ENCODE measurements around the gene CSMD2. TPM values are rescaled to one million over a fixed set of nuclear protein-coding genes. Genes with fewer than 3 reads are reported as not detected.
A peak's percentile ranks its signal among the peaks of the same experiment; 100 is the strongest.

The CSMD2 gene
- total and polyA plus RNA-seq, 12 donors: 0.35 to 5.1 (median 1.5) TPM

- Histone ChIP-seq H3K27me3 (no peaks in the 10 kb centered on the region), H3K9me3 (replicated peaks in 1 of 3) (no peaks in the 10 kb centered on the region), H3K4me3 (no peak overlapping the region), H3K36me3 (replicated peaks in 1 of 2) (no peaks in the 10 kb centered on the region), H3K4me1 (replicated peaks in 1 of 2) (peaks cover 0 to 5% of the 10 kb centered on the region in 2 donors), H3K27ac (no peak overlapping the region)
- no peak for TF ChIP-seq POLR2A (IDR thresholded peaks at IDR 0.05)
- no peak for TF ChIP-seq CTCF (IDR thresholded peaks at IDR 0.05)
- no peak for DNase-seq
- intact Hi-C loops (cut with DNase I): no loop called here
Measured at GRCh38 chr1:33928251-33928650, 236.8 kb downstream of the CSMD2 start.

- Histone ChIP-seq H3K4me3 (no peak overlapping the region), H3K27ac (no peak overlapping the region), H3K4me1 (replicated peaks in 1 of 2) (peaks cover 0 to 5% of the 10 kb centered on the region in 2 donors), H3K36me3 (replicated peaks in 1 of 2) (no peaks in the 10 kb centered on the region), H3K27me3 (no peaks in the 10 kb centered on the region), H3K9me3 (replicated peaks in 1 of 3) (no peaks in the 10 kb centered on the region)
- no peak for DNase-seq
- intact Hi-C loops (cut with DNase I): no loop called here
- 79 to 100% (median 92%) methylated on average over 2 of the region's 2 CpGs for WGBS, 4 donors
- no peak for TF ChIP-seq CTCF (IDR thresholded peaks at IDR 0.05)
- TF ChIP-seq POLR2A (IDR thresholded peaks at IDR 0.05): no peak
Measured at GRCh38 chr1:33927721-33928120, 237.3 kb downstream of the CSMD2 start.

GRCh38 chr1:33925586-33925985 lies 239.4 kb downstream of the CSMD2 start:
- 56 to 69% (median 65%) methylated on average over 8 of the region's 8 CpGs for WGBS, 4 donors
- peak overlapping the region in 1 of 5 donors; percentile 6 for H3K27ac ChIP-seq
- no peaks in the 10 kb centered on the region for H3K27me3 ChIP-seq
- no peaks in the 10 kb centered on the region for H3K36me3 ChIP-seq (replicated peaks in 1 of 2)
- H3K4me1 ChIP-seq (replicated peaks in 1 of 2): peaks cover 0 to under 1% of the 10 kb centered on the region in 2 donors
- DNase-seq: peak in 6 of 7 donors; percentile 21 to 54 (median 48)
- intact Hi-C loops (cut with DNase I): no loop called here
- no peak overlapping the region for H3K4me3 ChIP-seq
- H3K9me3 ChIP-seq (replicated peaks in 1 of 3): no peaks in the 10 kb centered on the region
- TF ChIP-seq CTCF (IDR thresholded peaks at IDR 0.05): no peak
- TF ChIP-seq POLR2A (IDR thresholded peaks at IDR 0.05): no peak

GRCh38 chr1:33921281-33921680 lies 243.7 kb downstream of the CSMD2 start:
- Histone ChIP-seq H3K36me3 (replicated peaks in 1 of 2) (no peaks in the 10 kb centered on the region), H3K9me3 (replicated peaks in 1 of 3) (no peaks in the 10 kb centered on the region), H3K4me3 (no peak overlapping the region), H3K4me1 (replicated peaks in 1 of 2) (no peaks in the 10 kb centered on the region), H3K27ac (no peak overlapping the region), H3K27me3 (no peaks in the 10 kb centered on the region)
- intact Hi-C loops (cut with DNase I): no loop called here
- TF ChIP-seq CTCF (IDR thresholded peaks at IDR 0.05) (no peak), POLR2A (IDR thresholded peaks at IDR 0.05) (no peak)
- 84 to 99% (median 95%) methylated on average over 5 of the region's 5 CpGs for WGBS, 4 donors
- no peak for DNase-seq
